Measurements from ENCODE around the gene PLEKHN1. TPM values are rescaled to one million over a fixed set of nuclear protein-coding genes. Genes with fewer than 3 reads are reported as not detected.
"Not testable (repeated sequence)": the region's sequence is repeated elsewhere in the genome, so short reads cannot be mapped to it uniquely, and the experiment has no call there.

The PLEKHN1 gene
- total RNA-seq, 2 donors from 2014 or later: 1.9 to 2.3 TPM

DNA sequence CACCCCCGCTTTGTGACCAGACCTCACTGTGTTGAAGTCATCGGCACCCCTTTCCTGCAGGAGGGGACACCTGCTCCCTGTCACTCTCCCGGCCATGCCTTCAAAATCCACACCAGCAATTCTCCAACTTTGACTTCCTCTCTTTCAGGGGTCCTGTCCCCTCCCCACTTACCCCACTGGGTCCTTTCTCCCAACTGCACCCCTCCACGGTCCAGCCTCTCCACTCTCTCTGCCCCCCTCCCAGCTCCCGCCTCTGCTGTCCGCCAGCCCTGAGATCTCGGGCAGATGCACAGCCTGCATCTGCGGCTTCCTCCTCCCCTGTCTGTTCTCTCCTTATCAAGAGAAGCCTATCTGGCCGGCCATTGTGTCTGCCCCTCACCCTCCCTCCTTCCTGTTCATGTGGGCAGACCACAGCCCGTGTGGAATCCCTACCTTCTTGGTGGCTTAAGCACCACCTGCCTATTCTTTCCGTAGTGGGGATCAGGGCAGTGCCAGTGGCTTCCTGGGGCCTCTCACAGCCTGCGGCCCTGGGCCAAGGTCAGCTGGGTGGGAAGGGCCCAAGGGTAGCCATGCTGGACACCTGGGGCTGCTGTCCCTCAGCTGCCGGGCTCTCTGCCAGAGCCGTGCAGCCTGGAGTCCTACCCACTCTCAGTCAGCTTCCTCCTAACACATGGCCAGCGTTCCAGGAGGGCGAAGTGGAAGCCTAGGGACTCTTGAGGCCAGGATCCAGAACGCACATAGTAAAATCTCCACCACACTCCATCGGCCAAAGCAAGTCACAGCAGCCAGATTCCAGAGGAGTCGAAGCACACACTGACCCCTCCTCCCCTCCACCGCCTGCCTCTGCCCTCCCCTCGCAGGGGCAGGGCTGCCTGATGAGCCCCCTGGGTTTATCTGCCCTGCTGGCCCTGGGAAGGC is 38.8 kb downstream of the PLEKHN1 start:
- DNase-seq: no peak
- Mint-ChIP-seq H3K4me3 (peak overlapping the region; percentile 42 to 57), H3K36me3 (ENCODE audit: insufficient read depth in 2 of 2) (peaks cover 0 to 2% of the 10 kb centered on the region in 2 donors), H3K9me3 (no peaks in the 10 kb centered on the region), H3K27ac (no peak overlapping the region), H3K27me3 (ENCODE audit: low read depth) (peaks cover 24% of the 10 kb centered on the region), H3K4me1 (ENCODE audit: low read depth) (peaks cover 16% of the 10 kb centered on the region)
- ATAC-seq (replicated peaks in 1 of 2): peak in 1 of 2 donors; percentile 29

DNA sequence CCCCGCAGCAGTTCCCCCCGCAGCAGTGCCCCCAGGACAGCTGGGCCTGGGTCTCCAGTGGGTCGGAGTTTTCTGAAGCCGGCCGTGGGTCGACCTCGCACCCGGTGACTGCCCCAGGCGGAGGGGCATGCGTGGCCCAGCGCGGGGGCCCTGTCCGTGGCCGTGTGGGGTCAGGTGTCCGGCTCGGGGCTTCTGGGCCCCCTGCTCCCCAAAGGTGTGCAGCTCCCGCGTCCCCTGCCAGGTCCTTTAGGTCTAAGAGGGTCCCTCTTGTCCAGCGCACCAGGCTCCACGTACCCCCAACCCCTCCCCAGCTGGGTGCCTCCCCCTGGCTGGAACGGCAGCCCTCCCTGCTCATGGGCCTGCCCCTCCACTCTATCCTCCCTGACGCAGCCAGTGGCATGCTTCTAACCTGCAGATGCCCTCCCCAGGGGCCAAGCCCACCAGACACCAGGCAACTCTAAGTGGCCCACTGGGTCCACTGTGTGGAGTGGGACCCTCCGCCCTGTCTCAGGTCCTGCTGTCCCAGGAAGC is 39.6 kb downstream of the PLEKHN1 start:
- DNase-seq (no peak), ATAC-seq (replicated peaks in 1 of 2) (no peak)
- Mint-ChIP-seq H3K27me3 (ENCODE audit: low read depth) (peaks cover 20% of the 10 kb centered on the region), H3K4me1 (ENCODE audit: low read depth) (peaks cover 16% of the 10 kb centered on the region), H3K4me3 (no peak overlapping the region), H3K9me3 (no peaks in the 10 kb centered on the region), H3K27ac (no peak overlapping the region), H3K36me3 (ENCODE audit: insufficient read depth in 2 of 2) (no peaks in the 10 kb centered on the region)

DNA sequence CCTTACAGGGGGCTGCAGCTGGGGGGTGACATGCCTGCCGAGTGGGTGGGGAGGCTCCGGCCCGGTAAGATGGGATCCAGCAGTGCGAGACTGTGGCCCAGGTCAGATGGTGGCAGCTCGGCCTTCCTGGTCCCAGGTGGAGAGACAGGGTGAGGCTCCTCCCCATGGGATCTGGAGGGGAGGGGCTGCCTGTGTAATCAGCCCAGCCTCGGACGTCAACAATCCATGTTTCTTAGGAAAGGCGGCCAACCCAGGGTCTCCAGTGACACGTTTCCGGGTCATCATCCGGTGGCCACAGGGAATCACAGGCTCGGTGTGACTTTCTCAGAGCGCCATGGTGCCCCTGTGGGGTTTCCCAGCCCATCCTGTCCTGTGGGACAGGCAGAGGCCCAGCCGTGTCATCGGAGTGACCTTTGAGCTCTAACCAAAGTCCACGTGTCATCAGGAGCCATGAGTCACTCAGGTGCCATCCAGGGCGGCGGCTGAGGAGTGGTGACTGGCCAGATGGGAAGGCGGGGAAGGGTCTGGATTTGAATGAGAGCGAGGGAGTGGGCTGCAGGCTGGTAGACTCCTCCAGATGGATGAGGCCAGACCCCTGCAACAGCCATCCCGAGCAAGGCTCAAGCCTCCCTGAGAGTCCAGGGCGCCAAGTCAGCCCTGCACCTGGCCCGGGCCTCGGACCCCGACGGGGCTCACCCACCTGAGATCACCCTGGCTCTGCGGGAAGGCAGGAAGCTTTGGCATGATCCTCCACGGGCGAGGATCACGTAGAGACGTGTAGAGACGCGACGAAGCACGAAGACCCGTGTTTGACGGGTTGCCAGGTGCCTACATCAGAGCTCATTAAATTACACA is 40.2 kb downstream of the PLEKHN1 start:
- H3K27ac Mint-ChIP-seq: no peak overlapping the region
- DNase-seq (no peak), ATAC-seq (replicated peaks in 1 of 2) (no peak)
- H3K36me3 Mint-ChIP-seq (ENCODE audit: insufficient read depth in 2 of 2): no peaks in the 10 kb centered on the region
- H3K9me3 Mint-ChIP-seq: no peaks in the 10 kb centered on the region
- H3K27me3 Mint-ChIP-seq (ENCODE audit: low read depth): peaks cover 18% of the 10 kb centered on the region
- peaks cover 16% of the 10 kb centered on the region for H3K4me1 Mint-ChIP-seq (ENCODE audit: low read depth)
- no peak overlapping the region for H3K4me3 Mint-ChIP-seq

DNA sequence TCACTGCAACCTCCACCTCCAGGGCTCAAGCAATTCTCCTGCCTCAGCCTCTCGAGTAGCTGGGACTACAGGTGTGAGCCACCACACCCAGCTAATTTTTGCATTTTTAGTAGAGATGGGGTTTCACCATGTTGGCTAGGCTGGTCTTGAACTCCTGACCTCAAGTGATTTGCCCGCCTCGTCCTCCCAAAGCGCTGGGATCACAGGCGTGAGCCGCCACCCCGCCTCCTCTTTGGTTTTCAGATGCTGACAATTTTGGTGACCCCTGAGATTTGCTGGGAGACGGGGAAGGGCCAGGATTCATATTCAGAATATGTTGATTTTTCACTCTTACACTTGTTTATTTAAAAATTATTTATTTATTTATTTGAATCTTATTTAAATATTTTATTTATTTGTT is 43.8 kb downstream of the PLEKHN1 start:
- ATAC-seq (replicated peaks in 1 of 2); H3K9me3 Mint-ChIP-seq; DNase-seq; H3K4me3 Mint-ChIP-seq; H3K27me3 Mint-ChIP-seq (ENCODE audit: low read depth); H3K27ac Mint-ChIP-seq; H3K36me3 Mint-ChIP-seq (ENCODE audit: insufficient read depth in 2 of 2): not testable (repeated sequence)
- H3K4me1 Mint-ChIP-seq (ENCODE audit: low read depth): peaks cover 24% of the 10 kb centered on the region

DNA sequence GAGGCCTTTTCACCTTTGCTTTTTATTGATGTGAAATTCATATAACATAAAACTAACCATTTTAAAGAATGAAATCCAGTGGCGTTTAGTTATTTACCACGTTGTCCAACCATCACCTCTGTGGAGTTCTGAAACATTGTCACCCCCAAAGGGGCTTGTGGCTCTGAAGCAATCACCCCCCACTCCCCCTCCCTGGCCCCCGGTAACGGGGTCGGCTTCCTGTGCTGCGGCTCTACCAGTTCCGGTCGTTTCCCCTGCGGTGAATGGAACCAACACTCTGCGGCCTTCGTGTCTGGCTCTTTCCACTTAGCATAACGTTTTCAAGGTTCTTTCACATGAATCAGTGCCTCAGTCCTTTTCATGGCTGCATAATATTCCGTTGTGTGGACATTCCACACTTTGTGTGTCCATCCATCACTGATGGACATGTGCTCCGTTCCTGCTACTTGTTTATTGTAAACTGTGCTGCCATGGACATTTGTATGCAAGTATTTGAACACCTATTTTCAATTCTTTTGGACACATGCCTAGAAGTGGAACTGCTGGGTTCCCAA is 45.2 kb downstream of the PLEKHN1 start:
- no peak overlapping the region for H3K4me3 Mint-ChIP-seq
- no peak for ATAC-seq (replicated peaks in 1 of 2)
- H3K27me3 Mint-ChIP-seq (ENCODE audit: low read depth): no peaks in the 10 kb centered on the region
- H3K4me1 Mint-ChIP-seq (ENCODE audit: low read depth): peaks cover 21% of the 10 kb centered on the region
- no peak for DNase-seq
- H3K9me3 Mint-ChIP-seq: no peaks in the 10 kb centered on the region
- H3K27ac Mint-ChIP-seq: no peak overlapping the region
- peaks cover 0 to 4% of the 10 kb centered on the region in 2 donors for H3K36me3 Mint-ChIP-seq (ENCODE audit: insufficient read depth in 2 of 2)

DNA sequence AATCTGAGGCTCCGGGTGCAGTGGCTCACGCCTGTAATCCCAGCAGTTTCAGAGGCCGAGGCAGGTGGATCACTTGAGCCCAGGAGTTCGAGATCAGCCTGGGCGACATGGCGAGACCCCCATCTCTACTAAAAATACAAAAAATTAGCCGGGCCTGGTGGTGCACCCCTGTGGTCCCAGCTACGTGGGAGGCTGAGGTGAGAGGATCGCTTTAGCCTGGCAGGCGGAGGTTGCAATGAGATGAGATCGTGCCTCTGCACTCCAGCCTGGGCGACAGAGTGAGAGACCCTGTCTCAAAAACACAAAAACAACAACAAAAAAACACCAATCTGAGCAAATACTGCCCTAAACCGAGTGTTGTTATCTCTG is 46.4 kb downstream of the PLEKHN1 start:
- not testable (repeated sequence) for ATAC-seq (replicated peaks in 1 of 2); H3K27me3 Mint-ChIP-seq (ENCODE audit: low read depth); DNase-seq; H3K9me3 Mint-ChIP-seq; H3K36me3 Mint-ChIP-seq (ENCODE audit: insufficient read depth in 2 of 2)
- Mint-ChIP-seq H3K4me3 (peak overlapping the region; percentile 93 to 96), H3K4me1 (ENCODE audit: low read depth) (peaks cover 28% of the 10 kb centered on the region), H3K27ac (peak overlapping the region; percentile 87)

DNA sequence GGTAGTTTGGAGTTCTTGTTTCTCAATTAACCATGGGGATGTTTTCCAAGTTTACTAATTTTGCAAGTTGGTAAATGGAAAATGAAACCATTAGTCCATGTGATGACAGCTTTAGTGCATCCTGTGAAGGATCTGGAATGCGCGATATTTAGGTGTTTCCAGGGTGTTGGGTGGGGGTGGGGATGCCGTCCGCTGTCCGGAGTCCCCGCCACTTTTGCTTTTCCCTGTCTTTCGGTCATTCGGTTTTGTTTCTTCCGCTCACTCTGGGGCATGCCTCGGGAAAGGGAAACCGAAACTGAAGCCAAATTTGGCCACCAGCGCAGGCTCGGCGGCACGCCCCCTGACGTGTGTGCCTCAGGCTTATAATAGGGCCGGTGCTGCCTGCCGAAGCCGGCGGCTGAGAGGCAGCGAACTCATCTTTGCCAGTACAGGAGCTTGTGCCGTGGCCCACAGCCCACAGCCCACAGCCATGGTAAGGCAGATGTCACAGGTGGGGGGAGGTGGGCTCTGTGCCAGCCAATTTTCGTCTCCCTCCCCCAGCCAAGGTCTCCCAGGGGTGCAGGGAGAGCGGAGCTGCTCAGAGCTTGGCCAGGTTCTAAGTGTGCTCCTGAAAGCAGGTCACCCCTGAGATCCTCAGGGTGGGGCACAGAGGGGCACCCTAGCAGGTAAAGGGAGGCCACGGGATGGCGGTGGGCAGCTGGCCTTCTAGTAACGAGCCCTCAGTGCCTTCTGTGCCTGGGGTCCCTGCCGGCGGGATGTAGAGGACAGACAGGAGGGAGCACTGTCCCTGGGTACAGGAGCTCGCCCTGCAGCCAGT is 47.0 kb downstream of the PLEKHN1 start, which contains the start of gene ISG15:
Gene ISG15, plus strand, starts transcription at position 393 of the 817 bp plus-strand sequence. Its CDS starts 77 bp downstream, at position 470.
- DNase-seq (peak; percentile 89 to 91), ATAC-seq (replicated peaks in 1 of 2) (peak; percentile 95)
- no peaks in the 10 kb centered on the region for H3K9me3 Mint-ChIP-seq
- peak within 1 kb of the TSS; percentile 87 for H3K27ac Mint-ChIP-seq
- H3K4me1 Mint-ChIP-seq (ENCODE audit: low read depth): peaks cover 28% of the 10 kb centered on the region
- H3K27me3 Mint-ChIP-seq (ENCODE audit: low read depth): no peaks in the 10 kb centered on the region
- H3K36me3 Mint-ChIP-seq (ENCODE audit: insufficient read depth in 2 of 2): peaks cover 3 to 4% of the 10 kb centered on the region in 2 donors
- peak within 1 kb of the TSS; percentile 93 to 96 for H3K4me3 Mint-ChIP-seq

DNA sequence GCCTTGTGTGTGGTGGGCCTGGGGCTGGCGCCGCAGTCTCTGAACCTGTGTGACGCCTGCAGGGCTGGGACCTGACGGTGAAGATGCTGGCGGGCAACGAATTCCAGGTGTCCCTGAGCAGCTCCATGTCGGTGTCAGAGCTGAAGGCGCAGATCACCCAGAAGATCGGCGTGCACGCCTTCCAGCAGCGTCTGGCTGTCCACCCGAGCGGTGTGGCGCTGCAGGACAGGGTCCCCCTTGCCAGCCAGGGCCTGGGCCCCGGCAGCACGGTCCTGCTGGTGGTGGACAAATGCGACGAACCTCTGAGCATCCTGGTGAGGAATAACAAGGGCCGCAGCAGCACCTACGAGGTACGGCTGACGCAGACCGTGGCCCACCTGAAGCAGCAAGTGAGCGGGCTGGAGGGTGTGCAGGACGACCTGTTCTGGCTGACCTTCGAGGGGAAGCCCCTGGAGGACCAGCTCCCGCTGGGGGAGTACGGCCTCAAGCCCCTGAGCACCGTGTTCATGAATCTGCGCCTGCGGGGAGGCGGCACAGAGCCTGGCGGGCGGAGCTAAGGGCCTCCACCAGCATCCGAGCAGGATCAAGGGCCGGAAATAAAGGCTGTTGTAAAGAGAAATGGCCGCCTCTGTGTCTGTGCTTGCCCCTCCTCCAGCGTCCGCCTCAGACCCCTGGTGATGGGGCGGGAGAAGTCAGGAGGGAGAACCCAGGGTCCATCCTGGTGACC is 47.8 kb downstream of the PLEKHN1 start:
- ATAC-seq (replicated peaks in 1 of 2): no peak
- peak overlapping the region; percentile 87 for H3K27ac Mint-ChIP-seq
- no peaks in the 10 kb centered on the region for H3K27me3 Mint-ChIP-seq (ENCODE audit: low read depth)
- peaks cover 26% of the 10 kb centered on the region for H3K4me1 Mint-ChIP-seq (ENCODE audit: low read depth)
- peak in 1 of 2 donors; percentile 42 for DNase-seq
- H3K9me3 Mint-ChIP-seq: no peaks in the 10 kb centered on the region
- peak overlapping the region; percentile 93 to 96 for H3K4me3 Mint-ChIP-seq
- H3K36me3 Mint-ChIP-seq (ENCODE audit: insufficient read depth in 2 of 2): peaks cover 3 to 4% of the 10 kb centered on the region in 2 donors

DNA sequence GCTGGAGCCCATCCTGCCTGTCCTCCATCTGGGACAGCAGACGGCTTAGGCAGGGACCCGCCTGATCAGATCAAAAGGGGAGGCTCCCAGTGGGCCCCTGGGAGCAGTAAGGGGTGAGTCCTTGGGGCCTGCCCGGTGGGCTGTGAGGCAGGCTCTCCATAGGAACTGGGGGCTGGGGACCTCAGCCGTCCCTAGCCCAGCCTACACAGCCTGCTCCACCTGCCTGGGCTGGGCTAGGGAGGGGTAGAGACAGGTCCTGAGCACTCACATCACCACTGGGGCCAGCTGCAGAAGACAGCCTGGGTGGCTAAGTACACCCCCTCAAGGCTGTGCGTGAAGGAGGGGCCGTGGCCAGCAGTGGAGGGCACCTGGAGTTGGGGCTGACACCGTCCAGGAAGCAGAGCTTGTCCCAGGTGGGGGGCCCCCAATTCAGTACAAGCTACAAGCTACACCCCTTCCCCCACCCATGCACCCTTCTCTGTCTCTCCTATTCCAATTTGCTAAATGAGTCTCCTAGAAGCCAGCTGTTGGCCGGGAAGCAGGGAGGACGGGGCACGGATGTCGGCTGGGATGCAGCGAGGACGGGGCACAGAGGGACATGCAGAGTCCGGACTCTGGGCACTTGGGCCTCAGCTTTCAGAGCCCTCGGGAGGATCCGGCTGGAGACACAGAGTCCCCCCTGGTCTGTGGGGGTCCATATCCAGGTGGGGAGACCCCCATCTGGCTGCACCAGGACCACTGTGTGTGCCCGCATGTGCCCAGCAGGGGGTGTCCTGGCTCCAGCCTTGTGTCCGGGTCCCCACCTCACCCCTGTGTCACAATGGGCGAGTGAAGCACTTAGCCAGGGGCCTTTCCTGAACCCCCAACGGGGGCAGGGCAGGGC is 48.8 kb downstream of the PLEKHN1 start:
- peaks cover 24% of the 10 kb centered on the region for H3K4me1 Mint-ChIP-seq (ENCODE audit: low read depth)
- peak overlapping the region; percentile 93 to 96 for H3K4me3 Mint-ChIP-seq
- H3K27me3 Mint-ChIP-seq (ENCODE audit: low read depth): no peaks in the 10 kb centered on the region
- DNase-seq (peak in 1 of 2 donors; percentile 45), ATAC-seq (replicated peaks in 1 of 2) (no peak)
- H3K27ac Mint-ChIP-seq: no peak overlapping the region
- peaks cover 3 to 4% of the 10 kb centered on the region in 2 donors for H3K36me3 Mint-ChIP-seq (ENCODE audit: insufficient read depth in 2 of 2)
- H3K9me3 Mint-ChIP-seq: no peaks in the 10 kb centered on the region

DNA sequence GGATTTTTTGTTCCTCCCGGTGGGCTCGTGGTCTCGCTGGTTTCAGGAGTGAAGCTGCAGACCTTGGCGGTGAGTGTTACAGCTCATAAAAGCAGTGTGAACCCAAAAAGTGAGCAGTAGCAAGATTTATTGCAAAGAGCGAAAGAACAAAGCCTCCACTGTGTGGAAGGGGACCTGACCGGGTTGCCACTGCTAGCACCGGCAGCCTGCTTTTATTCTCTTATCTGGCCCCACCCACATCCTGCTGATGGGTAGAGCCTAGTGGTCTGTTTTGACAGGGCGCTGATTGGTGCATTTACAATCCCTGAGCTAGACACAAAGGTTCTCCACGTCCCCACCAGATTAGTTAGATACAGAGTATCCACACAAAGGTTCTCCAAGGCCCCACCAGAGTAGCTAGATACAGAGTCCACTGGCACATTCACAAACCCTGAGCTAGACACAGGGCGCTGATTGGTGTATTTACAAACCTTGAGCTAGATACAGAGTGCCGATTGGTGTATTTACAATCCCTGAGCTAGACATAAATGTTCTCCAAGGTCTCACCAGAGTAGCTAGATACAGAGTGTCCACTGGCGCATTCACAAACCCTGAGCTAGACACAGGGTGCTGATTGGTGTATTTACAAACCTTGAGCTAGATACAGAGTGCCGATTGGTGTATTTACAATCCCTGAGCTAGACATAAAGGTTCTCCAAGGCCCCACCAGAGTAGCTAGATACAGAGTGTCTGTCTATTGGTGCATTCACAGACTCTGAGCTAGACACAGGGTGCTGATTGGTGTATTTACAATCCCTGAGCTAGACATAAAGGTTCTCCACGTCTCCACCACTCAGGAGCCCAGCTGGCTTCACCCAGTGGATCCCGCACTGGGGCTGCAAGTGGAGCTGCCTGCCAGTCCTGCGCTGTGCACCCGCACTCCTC is 51.4 kb downstream of the PLEKHN1 start:
- Mint-ChIP-seq H3K4me1 (ENCODE audit: low read depth) (peaks cover 26% of the 10 kb centered on the region), H3K4me3 (peak overlapping the region; percentile 45 to 53), H3K27ac (peak overlapping the region; percentile 59)
- not testable (repeated sequence) for H3K36me3 Mint-ChIP-seq (ENCODE audit: insufficient read depth in 2 of 2); DNase-seq; H3K27me3 Mint-ChIP-seq (ENCODE audit: low read depth); ATAC-seq (replicated peaks in 1 of 2); H3K9me3 Mint-ChIP-seq

All from activated T-cell treated with anti-CD3 and anti-CD28 coated beads, Interleukin-2, amount 50 U/mL, for 72 hours (primary cell).